ENCODE results near the gene MYL12A. TPM values are rescaled to one million over a fixed set of nuclear protein-coding genes. Genes with fewer than 3 reads are reported as not detected.
A peak's percentile ranks its signal among the peaks of the same experiment; 100 is the strongest.

The MYL12A gene
- total and polyA plus RNA-seq, 2 experiments from 2014 or later = 206 to 502 TPM

- TF ChIP-seq, protein P1, sequence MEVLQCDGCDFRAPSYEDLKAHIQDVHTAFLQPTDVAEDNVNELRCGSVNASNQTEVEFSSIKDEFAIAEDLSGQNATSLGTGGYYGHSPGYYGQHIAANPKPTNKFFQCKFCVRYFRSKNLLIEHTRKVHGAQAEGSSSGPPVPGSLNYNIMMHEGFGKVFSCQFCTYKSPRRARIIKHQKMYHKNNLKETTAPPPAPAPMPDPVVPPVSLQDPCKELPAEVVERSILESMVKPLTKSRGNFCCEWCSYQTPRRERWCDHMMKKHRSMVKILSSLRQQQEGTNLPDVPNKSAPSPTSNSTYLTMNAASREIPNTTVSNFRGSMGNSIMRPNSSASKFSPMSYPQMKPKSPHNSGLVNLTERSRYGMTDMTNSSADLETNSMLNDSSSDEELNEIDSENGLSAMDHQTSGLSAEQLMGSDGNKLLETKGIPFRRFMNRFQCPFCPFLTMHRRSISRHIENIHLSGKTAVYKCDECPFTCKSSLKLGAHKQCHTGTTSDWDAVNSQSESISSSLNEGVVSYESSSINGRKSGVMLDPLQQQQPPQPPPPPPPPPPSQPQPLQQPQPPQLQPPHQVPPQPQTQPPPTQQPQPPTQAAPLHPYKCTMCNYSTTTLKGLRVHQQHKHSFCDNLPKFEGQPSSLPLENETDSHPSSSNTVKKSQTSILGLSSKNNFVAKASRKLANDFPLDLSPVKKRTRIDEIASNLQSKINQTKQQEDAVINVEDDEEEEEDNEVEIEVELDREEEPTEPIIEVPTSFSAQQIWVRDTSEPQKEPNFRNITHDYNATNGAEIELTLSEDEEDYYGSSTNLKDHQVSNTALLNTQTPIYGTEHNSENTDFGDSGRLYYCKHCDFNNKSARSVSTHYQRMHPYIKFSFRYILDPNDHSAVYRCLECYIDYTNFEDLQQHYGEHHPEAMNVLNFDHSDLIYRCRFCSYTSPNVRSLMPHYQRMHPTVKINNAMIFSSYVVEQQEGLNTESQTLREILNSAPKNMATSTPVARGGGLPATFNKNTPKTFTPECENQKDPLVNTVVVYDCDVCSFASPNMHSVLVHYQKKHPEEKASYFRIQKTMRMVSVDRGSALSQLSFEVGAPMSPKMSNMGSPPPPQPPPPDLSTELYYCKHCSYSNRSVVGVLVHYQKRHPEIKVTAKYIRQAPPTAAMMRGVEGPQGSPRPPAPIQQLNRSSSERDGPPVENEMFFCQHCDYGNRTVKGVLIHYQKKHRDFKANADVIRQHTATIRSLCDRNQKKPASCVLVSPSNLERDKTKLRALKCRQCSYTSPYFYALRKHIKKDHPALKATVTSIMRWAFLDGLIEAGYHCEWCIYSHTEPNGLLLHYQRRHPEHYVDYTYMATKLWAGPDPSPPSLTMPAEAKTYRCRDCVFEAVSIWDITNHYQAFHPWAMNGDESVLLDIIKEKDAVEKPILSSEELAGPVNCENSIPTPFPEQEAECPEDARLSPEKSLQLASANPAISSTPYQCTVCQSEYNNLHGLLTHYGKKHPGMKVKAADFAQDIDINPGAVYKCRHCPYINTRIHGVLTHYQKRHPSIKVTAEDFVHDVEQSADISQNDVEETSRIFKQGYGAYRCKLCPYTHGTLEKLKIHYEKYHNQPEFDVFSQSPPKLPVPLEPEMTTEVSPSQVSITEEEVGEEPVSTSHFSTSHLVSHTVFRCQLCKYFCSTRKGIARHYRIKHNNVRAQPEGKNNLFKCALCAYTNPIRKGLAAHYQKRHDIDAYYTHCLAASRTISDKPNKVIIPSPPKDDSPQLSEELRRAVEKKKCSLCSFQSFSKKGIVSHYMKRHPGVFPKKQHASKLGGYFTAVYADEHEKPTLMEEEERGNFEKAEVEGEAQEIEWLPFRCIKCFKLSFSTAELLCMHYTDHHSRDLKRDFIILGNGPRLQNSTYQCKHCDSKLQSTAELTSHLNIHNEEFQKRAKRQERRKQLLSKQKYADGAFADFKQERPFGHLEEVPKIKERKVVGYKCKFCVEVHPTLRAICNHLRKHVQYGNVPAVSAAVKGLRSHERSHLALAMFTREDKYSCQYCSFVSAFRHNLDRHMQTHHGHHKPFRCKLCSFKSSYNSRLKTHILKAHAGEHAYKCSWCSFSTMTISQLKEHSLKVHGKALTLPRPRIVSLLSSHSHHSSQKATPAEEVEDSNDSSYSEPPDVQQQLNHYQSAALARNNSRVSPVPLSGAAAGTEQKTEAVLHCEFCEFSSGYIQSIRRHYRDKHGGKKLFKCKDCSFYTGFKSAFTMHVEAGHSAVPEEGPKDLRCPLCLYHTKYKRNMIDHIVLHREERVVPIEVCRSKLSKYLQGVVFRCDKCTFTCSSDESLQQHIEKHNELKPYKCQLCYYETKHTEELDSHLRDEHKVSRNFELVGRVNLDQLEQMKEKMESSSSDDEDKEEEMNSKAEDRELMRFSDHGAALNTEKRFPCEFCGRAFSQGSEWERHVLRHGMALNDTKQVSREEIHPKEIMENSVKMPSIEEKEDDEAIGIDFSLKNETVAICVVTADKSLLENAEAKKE (CRISPR knock-in tag; IDR thresholded peaks at IDR 0.05) = no peak
- TF ChIP-seq EZH2 (IDR thresholded peaks at IDR 0.05; ENCODE audit: low read depth, unreplicated experiment) = no peak
- no peak for TF ChIP-seq ETS1 (IDR thresholded peaks at IDR 0.05)
Measured at GRCh38 chr18:3248658-3249359, 1.2 kb downstream of the MYL12A start (continued).

DNA sequence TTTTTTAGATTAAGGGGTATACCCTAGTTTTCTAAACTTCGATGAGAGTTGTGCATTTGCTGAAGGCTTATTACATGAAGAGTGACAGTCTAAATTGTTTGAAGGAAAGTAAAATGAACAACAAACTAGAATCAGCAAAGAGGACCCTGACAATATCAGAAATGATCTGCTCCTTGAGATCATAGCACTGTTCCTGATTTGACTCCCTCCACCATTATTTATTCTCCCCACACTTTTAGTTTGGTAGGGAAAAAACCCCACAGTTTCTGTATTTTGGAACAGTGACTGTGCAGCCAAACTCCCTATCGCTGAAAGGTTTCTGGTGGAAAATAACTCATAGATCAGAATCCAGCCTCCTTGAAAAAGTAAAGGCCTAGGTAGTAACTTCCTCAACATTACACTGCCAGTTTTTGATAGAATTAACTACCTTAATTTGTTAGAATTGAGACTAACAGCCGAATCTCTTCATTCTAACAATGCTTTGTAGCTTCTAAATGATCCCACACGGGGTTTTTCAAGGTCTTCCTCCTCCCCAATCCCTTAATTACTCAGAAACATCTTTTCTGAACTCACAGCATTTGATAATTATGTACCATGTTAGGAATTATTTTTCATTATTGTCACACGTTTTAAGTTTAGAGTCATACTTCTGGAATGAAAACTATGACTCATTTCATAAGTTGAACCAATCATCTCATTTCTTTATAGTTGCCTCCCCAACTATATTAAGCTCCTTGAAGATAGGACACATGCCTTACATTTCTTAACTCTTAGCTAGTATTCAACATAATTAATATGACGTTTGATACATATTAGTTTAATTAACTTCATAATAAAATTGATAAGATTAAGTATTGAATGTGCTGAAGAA is 2.9 kb downstream of the MYL12A start:
- Histone ChIP-seq H3K27me3 (ENCODE audit: insufficient read depth) (no peaks in the 10 kb centered on the region), H3K4me1 (ENCODE audit: insufficient read depth) (peaks cover 22% of the 10 kb centered on the region), H3F3A (replicated peaks; ENCODE audit: low read depth) (0 out of 2 replicates have a peak, but pooled peaks cover 6% of the 10 kb centered on the region), H3K4me2 (0 out of 2 replicates have a peak overlapping the region, but pooled peaks have one; percentile 10), H3K79me2 (replicated peaks; ENCODE audit: insufficient read depth) (peaks cover 62% of the 10 kb centered on the region), H4K20me1 (replicated peaks; ENCODE audit: insufficient read depth) (peaks cover 17% of the 10 kb centered on the region; the same call in 1 of the 2 replicates), H3K4me3 (no peak overlapping the region), H3K9me2 (ENCODE audit: insufficient read depth) (no peaks in the 10 kb centered on the region), H3K27ac (ENCODE audit: low read depth) (no peak overlapping the region; the same call in 1 of the 2 replicates), H3K36me3 (ENCODE audit: insufficient read depth) (peaks cover 26% of the 10 kb centered on the region), H2AFZ (no peak overlapping the region)
- TF ChIP-seq STAT1 (IDR thresholded peaks at IDR 0.05; ENCODE audit: unreplicated experiment) = no peak
- TF ChIP-seq, protein P2, sequence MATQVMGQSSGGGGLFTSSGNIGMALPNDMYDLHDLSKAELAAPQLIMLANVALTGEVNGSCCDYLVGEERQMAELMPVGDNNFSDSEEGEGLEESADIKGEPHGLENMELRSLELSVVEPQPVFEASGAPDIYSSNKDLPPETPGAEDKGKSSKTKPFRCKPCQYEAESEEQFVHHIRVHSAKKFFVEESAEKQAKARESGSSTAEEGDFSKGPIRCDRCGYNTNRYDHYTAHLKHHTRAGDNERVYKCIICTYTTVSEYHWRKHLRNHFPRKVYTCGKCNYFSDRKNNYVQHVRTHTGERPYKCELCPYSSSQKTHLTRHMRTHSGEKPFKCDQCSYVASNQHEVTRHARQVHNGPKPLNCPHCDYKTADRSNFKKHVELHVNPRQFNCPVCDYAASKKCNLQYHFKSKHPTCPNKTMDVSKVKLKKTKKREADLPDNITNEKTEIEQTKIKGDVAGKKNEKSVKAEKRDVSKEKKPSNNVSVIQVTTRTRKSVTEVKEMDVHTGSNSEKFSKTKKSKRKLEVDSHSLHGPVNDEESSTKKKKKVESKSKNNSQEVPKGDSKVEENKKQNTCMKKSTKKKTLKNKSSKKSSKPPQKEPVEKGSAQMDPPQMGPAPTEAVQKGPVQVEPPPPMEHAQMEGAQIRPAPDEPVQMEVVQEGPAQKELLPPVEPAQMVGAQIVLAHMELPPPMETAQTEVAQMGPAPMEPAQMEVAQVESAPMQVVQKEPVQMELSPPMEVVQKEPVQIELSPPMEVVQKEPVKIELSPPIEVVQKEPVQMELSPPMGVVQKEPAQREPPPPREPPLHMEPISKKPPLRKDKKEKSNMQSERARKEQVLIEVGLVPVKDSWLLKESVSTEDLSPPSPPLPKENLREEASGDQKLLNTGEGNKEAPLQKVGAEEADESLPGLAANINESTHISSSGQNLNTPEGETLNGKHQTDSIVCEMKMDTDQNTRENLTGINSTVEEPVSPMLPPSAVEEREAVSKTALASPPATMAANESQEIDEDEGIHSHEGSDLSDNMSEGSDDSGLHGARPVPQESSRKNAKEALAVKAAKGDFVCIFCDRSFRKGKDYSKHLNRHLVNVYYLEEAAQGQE (IDR thresholded peaks at IDR 0.05; ENCODE audit: unreplicated experiment) = no peak
- TF ChIP-seq, protein P3, sequence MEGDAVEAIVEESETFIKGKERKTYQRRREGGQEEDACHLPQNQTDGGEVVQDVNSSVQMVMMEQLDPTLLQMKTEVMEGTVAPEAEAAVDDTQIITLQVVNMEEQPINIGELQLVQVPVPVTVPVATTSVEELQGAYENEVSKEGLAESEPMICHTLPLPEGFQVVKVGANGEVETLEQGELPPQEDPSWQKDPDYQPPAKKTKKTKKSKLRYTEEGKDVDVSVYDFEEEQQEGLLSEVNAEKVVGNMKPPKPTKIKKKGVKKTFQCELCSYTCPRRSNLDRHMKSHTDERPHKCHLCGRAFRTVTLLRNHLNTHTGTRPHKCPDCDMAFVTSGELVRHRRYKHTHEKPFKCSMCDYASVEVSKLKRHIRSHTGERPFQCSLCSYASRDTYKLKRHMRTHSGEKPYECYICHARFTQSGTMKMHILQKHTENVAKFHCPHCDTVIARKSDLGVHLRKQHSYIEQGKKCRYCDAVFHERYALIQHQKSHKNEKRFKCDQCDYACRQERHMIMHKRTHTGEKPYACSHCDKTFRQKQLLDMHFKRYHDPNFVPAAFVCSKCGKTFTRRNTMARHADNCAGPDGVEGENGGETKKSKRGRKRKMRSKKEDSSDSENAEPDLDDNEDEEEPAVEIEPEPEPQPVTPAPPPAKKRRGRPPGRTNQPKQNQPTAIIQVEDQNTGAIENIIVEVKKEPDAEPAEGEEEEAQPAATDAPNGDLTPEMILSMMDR (conservative IDR thresholded peaks at IDR 0.05; ENCODE audit: low read depth in 2 of 2) = no peak
- no peak for TF ChIP-seq EZH2 (IDR thresholded peaks at IDR 0.05; ENCODE audit: low read depth, unreplicated experiment)
- TF ChIP-seq JUNB (IDR thresholded peaks at IDR 0.05; ENCODE audit: unreplicated experiment) = no peak
- H3K36me3 Mint-ChIP-seq (ENCODE audit: low read depth) = peaks cover 41% of the 10 kb centered on the region
- ATAC-seq (no peak), DNase-seq (ENCODE audit: low spot score) (no peak)
- H3K27ac Mint-ChIP-seq = no peak overlapping the region
- H3K4me3 Mint-ChIP-seq = peak overlapping the region; percentile 34; the same call in 1 of the 3 replicates
- peaks cover 23% of the 10 kb centered on the region; the same call in 2 of the 3 replicates for H3K4me1 Mint-ChIP-seq
- peaks cover 10% of the 10 kb centered on the region for H3K27me3 Mint-ChIP-seq (ENCODE audit: insufficient read depth, low read depth, poor library complexity)
- no peaks in the 10 kb centered on the region; the same call in 2 of the 3 replicates for H3K9me3 Mint-ChIP-seq
